Lower lobe of right lung (tissue), 2 donors: Measurements from ENCODE around the gene LARP6. TPM values are rescaled to one million over a fixed set of nuclear protein-coding genes. Genes with fewer than 3 reads are reported as not detected.

Source experiments
- ATAC-seq, 2 donors: fragments of 200-7000 bp; cut with Tn5 transposase; one replicate each; pipeline ENCODE4 v1.9.1; 2020 to 2022; ENCODE audit warnings: mild to moderate bottlenecking in 2 of 2, moderate library complexity in 2 of 2
- DNase-seq: peaks from one replicate; pipeline ENCODE4 v3.0.0-alpha.2; 2020
- H3K27ac ChIP-seq: fragments of 200-600 bp; one replicate; pipeline ENCODE4 v1.8.0; 2022
- H3K27me3 ChIP-seq: fragments of 200-600 bp; one replicate; pipeline ENCODE4 v1.8.0; 2022; ENCODE audit warnings: low read depth
- H3K36me3 ChIP-seq: fragments of 200-600 bp; one replicate; pipeline ENCODE4 v1.8.0; 2022; ENCODE audit warnings: mild to moderate bottlenecking
- H3K4me1 ChIP-seq: fragments of 200-600 bp; one replicate; pipeline ENCODE4 v1.8.0; 2022
- H3K4me3 ChIP-seq: fragments of 200-600 bp; one replicate; pipeline ENCODE4 v1.8.0; 2022; ENCODE audit warnings: mild to moderate bottlenecking
- H3K9me3 ChIP-seq: fragments of 200-600 bp; one replicate; pipeline ENCODE4 v1.8.0; 2022
- intact Hi-C: fragments of 100-400 bp; cut with DNase I; formaldehyde crosslinking; loops from one replicate; pipeline ENCODE4 v1.11.0; 2022
- total RNA-seq: library from RNA; stranded (reverse); fragmentation: NEBNext Ultra II Directional; extraction: Animal tissue kit (Norgen Biotek cat#: 25700); gene quantifications from one replicate; pipeline ENCODE4 v1.2.1, GENCODE V29; 2021
- TF ChIP-seq, protein P1 (sequence below): fragments of 200-600 bp; IDR thresholded peaks from one replicate; pipeline ENCODE4 v1.8.0; 2022; ENCODE audit warnings: antibody characterized with exemption, mild to moderate bottlenecking
- donor health status: DM: no; HTN: yes; CAD: no; lungs with severe emphysema.

The LARP6 gene
- total RNA-seq, 1 donor from 2014 or later: 7.5 TPM

GRCh38 chr15:70788114-70789049 is 65.6 kb downstream of the LARP6 start:
- ATAC-seq (no peak), DNase-seq (no peak)
- intact Hi-C loops: no loop called here
- TF ChIP-seq, protein P1, sequence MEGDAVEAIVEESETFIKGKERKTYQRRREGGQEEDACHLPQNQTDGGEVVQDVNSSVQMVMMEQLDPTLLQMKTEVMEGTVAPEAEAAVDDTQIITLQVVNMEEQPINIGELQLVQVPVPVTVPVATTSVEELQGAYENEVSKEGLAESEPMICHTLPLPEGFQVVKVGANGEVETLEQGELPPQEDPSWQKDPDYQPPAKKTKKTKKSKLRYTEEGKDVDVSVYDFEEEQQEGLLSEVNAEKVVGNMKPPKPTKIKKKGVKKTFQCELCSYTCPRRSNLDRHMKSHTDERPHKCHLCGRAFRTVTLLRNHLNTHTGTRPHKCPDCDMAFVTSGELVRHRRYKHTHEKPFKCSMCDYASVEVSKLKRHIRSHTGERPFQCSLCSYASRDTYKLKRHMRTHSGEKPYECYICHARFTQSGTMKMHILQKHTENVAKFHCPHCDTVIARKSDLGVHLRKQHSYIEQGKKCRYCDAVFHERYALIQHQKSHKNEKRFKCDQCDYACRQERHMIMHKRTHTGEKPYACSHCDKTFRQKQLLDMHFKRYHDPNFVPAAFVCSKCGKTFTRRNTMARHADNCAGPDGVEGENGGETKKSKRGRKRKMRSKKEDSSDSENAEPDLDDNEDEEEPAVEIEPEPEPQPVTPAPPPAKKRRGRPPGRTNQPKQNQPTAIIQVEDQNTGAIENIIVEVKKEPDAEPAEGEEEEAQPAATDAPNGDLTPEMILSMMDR: no peak
- H3K9me3 ChIP-seq: no peaks in the 10 kb centered on the region
- H3K27ac ChIP-seq: no peak overlapping the region
- H3K27me3 ChIP-seq: peaks cover 25% of the 10 kb centered on the region
- no peak overlapping the region for H3K4me3 ChIP-seq
- H3K36me3 ChIP-seq: no peaks in the 10 kb centered on the region
- H3K4me1 ChIP-seq: no peaks in the 10 kb centered on the region

DNA sequence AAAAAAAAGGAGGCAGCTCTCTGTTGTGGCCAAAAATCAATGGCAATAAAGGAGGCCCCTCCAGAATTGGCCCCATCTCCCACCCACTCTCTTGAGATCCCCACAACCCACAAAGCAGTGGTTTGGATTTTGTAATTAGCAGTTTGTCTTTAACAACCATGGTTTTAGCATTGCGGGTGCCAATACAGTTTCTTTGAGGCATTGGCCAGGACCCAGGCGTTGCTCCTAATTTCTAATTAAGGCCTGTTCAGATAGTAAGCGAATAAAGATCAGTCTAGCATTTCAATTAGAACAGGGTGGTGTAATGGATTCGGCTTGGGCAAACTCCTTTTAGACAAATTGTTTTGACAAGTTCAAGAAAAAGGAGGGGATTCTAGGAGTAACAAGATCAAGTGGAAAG is 67.0 kb downstream of the LARP6 start:
- no peaks in the 10 kb centered on the region for H3K4me1 ChIP-seq
- peaks cover 22% of the 10 kb centered on the region for H3K27me3 ChIP-seq
- H3K9me3 ChIP-seq: no peaks in the 10 kb centered on the region
- DNase-seq (no peak), ATAC-seq (no peak)
- no peaks in the 10 kb centered on the region for H3K36me3 ChIP-seq
- TF ChIP-seq, protein P1: no peak
- intact Hi-C loops: no loop called here
- no peak overlapping the region for H3K27ac ChIP-seq
- no peak overlapping the region for H3K4me3 ChIP-seq

- Histone ChIP-seq H3K4me3 (no peak overlapping the region), H3K4me1 (no peaks in the 10 kb centered on the region), H3K27ac (no peak overlapping the region), H3K27me3 (peaks cover 6% of the 10 kb centered on the region), H3K9me3 (no peaks in the 10 kb centered on the region), H3K36me3 (no peaks in the 10 kb centered on the region)
- no peak for ATAC-seq
- intact Hi-C loops: no loop called here
- no peak for DNase-seq
- TF ChIP-seq, protein P1: no peak
These were observed 70.3 kb downstream of the LARP6 start for GRCh38 chr15:70783610-70784022.

GRCh38 chr15:70783041-70783440 is 70.9 kb downstream of the LARP6 start:
- Histone ChIP-seq H3K27ac (no peak overlapping the region), H3K4me3 (no peak overlapping the region), H3K4me1 (no peaks in the 10 kb centered on the region), H3K36me3 (no peaks in the 10 kb centered on the region), H3K27me3 (peaks cover 6% of the 10 kb centered on the region), H3K9me3 (no peaks in the 10 kb centered on the region)
- intact Hi-C loops: no loop called here
- ATAC-seq: no peak
- TF ChIP-seq, protein P1: no peak
- DNase-seq: no peak

DNA sequence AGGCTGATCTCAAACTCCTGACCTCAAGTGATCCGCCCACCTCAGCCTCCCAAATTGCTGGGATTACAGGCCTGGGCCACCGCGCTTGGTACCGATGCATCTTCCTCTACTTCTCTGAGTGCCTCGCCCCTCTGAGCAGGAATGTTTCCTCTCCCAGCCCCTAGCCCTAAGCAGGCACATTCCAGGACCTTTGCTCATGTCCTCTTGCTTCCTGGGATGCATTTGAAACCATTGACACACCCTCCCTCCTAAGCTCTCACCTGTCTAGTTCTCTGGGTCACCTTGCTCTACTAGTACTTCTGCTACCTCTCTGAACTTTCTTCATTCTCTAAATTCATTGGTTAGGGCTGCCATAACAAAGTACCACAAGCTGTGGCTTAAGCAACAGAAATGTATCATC is 72.7 kb downstream of the LARP6 start:
- ATAC-seq (no peak), DNase-seq (no peak)
- Histone ChIP-seq H3K9me3 (no peaks in the 10 kb centered on the region), H3K4me3 (no peak overlapping the region), H3K4me1 (no peaks in the 10 kb centered on the region), H3K27ac (no peak overlapping the region), H3K36me3 (no peaks in the 10 kb centered on the region), H3K27me3 (peaks cover 6% of the 10 kb centered on the region)
- TF ChIP-seq, protein P1: no peak
- intact Hi-C loops: no loop called here

Other genes with a start within 250 kb of the LARP6 start
- 35.7 TPM for gene UACA, start 90.6 kb downstream of the LARP6 start, total RNA-seq
- gene THAP10, start 38.3 kb upstream of the LARP6 start, total RNA-seq: 2.4 TPM
- 7.3 TPM for gene LRRC49, start 38.7 kb upstream of the LARP6 start, total RNA-seq